ENCODE data around the gene BBLN.

The BBLN gene

DNA sequence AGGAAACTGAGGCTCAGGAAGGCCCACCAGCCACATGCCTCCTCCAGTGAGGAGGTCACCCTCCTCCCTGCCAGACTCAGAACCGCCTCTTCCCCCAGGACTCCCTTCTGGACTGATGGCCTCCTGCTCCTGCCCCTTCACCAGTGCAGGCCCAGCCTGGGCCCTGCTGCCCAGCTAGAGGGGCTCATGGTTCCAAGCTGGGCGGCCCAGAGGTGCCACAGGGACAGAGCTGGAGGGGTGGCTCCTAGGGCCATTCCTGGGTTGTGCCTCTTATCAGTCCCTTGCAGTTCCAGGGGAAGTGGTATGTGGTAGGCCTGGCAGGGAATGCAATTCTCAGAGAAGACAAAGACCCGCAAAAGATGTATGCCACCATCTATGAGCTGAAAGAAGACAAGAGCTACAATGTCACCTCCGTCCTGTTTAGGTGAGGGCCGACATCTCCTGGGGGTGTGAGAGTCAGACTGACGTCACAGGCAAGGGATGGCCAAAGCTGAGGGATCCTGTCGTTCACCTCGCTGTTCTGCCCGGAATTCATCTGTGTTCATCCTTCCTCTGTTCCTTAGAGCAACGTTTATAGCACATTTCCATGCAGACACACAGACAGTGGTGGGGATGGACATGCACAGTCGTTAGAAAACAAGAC is 10.0 kb upstream of the BBLN start:
- no peak overlapping the region for H3K4me3 ChIP-seq (ENCODE audit: low read depth, low read length)
- no peak for TF ChIP-seq CTCF (IDR thresholded peaks at IDR 0.05; ENCODE audit: low read depth, low read length)

DNA sequence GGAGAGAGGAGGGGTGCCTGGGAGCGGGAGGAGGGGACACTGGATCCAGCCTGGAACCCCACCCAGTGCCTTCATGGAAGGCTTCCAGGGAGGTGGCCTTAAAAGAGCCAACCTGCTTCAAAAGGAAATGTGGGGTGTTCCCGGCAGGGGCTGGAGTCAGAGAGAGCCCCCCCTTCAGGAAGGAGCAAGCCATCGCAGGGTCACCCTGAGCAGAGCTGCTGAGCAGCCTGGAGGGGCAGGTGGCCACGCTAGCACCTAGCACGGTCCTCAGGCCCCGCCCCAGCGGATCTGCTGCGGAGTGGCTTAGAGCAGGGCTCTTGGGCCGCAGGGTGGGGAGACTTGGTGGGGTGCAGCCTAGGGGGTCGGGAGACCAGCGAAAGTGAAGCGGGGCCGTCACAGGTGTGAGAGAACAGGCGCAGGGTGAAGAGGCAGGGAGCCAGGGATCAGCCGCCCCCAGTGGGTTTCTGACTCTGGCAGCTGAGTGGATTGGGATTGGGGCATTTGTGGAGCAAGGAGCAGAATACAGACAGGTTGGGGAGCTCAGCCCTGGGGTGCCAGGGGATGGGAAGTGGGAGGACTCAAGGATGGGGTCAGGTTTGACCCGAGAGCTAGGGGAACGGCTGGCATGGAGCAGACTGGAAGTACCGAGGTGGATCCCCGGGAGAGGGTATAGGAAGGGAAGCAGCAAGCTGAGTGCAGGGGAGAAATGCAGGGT is 9.3 kb upstream of the BBLN start:
- TF ChIP-seq CTCF (IDR thresholded peaks at IDR 0.05; ENCODE audit: low read depth, low read length), result 0 out of 2 replicates have a peak, but pooled peaks have one; percentile 10
- H3K4me3 ChIP-seq (ENCODE audit: low read depth, low read length), result no peak overlapping the region

GRCh38 chr9:128151309-128152132 is 8.5 kb upstream of the BBLN start:
- H3K4me3 ChIP-seq (ENCODE audit: low read depth, low read length), result no peak overlapping the region

DNA sequence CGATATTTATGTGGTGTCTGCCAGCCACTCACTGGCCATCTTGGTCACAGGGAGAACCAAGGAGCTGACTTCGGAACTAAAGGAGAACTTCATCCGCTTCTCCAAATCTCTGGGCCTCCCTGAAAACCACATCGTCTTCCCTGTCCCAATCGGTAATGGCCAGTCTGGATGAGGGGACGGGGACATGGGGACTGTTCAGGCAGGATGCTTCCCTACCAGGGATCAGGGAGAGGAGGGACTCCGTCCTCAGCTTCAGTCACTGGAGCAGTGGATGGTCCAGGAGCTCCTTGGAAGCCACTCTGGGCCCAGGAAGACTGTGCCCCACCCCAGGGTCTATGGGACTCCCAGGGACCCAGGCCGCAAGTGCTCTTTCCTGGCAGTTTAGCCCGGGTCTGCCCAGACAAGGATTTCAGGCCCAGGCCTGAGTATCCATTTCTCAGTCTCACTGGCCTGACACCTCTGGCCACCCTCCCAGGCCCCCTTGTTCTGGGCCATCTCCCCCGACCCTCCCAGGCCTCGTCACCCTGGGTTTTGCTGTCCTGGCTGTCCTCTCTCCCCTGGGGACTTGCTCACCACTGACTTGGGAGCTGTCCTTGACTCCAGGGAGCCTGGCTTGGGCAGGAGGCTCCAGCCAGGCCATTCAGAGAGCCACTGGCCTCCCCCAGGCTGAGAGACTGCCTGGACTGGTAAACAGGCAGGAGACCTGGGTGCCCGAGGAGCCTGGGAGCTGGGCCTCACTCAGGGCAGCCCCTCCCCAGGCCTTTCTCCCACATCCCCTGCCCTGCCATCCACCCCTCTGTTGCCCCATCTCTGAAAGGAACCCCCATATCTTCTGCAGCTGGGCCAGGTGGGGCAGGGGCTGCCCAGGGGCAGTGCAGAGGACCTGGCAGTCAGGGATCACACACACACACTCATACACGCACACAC is 7.7 kb upstream of the BBLN start:
- no peak overlapping the region for H3K4me3 ChIP-seq (ENCODE audit: low read depth, low read length)
- TF ChIP-seq CTCF (IDR thresholded peaks at IDR 0.05; ENCODE audit: low read depth, low read length), result no peak

More at GRCh38 chr9:128151309-128152132, 8.5 kb upstream of the BBLN start:
- TF ChIP-seq CTCF (IDR thresholded peaks at IDR 0.05; ENCODE audit: low read depth, low read length), result no peak

DNA sequence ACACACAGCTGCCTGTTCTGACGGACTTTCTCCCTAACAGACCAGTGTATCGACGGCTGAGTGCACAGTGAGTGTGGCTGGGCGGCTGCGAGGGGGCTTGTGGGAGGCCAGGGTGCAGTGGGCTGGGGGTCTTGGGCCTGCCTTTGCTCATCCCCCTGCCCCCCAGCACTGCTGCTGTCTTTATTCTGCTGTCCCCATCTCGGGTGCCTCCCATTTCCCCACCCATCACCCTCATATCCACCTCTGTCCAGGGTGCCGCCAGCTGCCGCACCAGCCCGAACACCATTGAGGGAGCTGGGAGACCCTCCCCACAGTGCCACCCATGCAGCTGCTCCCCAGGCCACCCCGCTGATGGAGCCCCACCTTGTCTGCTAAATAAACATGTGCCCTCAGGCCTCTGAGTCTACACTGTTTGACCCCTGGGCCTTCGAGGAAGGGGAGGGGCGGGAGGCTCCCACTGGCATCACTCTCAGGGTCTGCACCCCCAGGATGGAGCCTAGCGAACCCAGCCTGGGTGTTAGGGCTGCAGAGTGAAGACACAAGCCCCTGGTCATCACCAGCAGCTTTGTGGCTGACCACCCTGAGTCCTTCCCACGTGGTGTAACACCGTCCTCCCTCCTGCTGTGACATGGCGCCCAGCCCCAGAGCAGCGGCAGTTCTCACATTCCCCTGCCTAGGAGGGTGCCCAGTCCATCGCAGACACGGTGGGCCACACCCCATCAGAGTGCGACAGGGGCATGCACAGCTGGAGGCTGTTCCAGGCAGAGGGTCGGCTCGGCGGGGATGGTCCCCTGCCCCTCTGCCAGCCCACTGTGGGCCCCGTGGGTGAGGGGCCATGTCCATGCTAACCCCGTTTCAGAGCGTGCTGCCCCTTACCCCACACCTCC is 6.8 kb upstream of the BBLN start:
- no peak overlapping the region for H3K4me3 ChIP-seq (ENCODE audit: low read depth, low read length)
- no peak for TF ChIP-seq CTCF (IDR thresholded peaks at IDR 0.05; ENCODE audit: low read depth, low read length)

All from WI38 (cell line).